B cell (primary cell): ENCODE results near the gene TPCN1.

Source experiments
- EZH2 ChIP-seq: IDR thresholded peaks from 2 replicates; pipeline ENCODE4 v1.6.1; 2012; ENCODE audit warnings: borderline replicate concordance, low read depth, mild to moderate bottlenecking, moderate library complexity, low read length; ENCODE audit not compliant: insufficient read depth, poor library complexity, severe bottlenecking
- TF ChIP-seq, protein P1 (sequence below): fragments of 200-600 bp; IDR thresholded peaks from one replicate; pipeline ENCODE4 v1.8.0; 2022; ENCODE audit warnings: antibody characterized with exemption, mild to moderate bottlenecking

DNA sequence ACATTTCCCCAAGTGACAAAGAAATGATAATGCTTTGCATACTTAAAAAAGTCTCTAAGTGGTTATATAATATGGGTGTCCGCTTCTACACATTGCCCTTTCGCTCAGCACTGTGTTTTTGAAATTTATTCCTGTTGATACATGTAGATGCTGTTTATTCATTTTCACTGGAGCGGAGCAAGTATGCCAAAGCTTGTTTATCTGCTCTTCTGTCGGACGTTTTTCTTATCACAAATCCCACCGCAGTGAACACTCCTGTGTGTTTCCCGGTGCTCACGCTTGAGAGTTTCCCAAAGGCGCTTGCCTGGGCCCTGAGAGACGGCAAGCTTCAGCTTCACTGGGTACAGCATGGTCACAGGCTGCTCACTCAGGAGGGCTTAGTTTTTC, 50.2 kb downstream of the TPCN1 start:
- TF ChIP-seq, protein P1, sequence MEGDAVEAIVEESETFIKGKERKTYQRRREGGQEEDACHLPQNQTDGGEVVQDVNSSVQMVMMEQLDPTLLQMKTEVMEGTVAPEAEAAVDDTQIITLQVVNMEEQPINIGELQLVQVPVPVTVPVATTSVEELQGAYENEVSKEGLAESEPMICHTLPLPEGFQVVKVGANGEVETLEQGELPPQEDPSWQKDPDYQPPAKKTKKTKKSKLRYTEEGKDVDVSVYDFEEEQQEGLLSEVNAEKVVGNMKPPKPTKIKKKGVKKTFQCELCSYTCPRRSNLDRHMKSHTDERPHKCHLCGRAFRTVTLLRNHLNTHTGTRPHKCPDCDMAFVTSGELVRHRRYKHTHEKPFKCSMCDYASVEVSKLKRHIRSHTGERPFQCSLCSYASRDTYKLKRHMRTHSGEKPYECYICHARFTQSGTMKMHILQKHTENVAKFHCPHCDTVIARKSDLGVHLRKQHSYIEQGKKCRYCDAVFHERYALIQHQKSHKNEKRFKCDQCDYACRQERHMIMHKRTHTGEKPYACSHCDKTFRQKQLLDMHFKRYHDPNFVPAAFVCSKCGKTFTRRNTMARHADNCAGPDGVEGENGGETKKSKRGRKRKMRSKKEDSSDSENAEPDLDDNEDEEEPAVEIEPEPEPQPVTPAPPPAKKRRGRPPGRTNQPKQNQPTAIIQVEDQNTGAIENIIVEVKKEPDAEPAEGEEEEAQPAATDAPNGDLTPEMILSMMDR = no peak
- no peak for TF ChIP-seq EZH2
